ENCODE data around the gene TMED9. TPM values are rescaled to one million over a fixed set of nuclear protein-coding genes. Genes with fewer than 3 reads are reported as not detected.

TMED9 gene
- total and polyA plus RNA-seq, 9 of the 15 experiments (the other 6 are each of a cell fraction or from before 2014, with no cell fraction given), result 43.7 to 301 (median 90.0) TPM

DNA sequence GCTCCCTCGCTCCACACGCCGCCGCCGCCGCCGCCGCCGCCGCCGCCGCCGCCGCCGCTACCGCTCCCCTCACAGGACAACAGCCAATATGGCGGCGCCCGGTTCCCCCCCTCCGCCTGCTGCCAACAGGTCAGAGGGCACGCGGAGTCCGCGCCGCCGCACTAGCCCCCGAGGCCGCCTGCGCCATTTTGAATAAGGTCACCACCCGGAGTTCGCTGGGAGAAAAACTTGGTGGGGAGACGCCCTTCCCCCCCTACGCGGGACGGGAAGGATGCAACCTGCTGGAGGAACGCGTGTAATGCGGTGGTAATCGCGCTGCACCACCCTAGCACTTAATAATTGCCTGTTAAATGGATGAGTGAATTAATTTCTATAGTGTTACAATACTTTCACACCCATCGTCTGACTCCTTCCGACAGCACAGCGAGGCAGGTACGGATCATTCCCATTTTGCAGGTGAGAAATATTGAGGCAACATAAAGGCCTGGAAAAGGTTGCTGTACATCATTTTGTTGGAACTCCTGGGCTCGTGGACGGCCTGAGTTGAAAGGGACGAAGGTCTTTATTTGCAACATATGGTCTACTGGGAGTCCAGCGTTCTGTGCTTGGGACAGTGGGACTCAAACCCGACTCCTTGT lies 37.4 kb upstream of the TMED9 start, which contains the start of gene FAM193B (continued):
- peak; percentile 99 for TF ChIP-seq NR2C2 (CRISPR knock-in tag; IDR thresholded peaks at IDR 0.05)
- peak; percentile 100 for TF ChIP-seq NR2C2 (tag; IDR thresholded peaks at IDR 0.05)
- TF ChIP-seq, protein P1, sequence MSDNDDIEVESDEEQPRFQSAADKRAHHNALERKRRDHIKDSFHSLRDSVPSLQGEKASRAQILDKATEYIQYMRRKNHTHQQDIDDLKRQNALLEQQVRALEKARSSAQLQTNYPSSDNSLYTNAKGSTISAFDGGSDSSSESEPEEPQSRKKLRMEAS (CRISPR knock-in tag; IDR thresholded peaks at IDR 0.05), result peak; percentile 78
- TF ChIP-seq, protein P2, sequence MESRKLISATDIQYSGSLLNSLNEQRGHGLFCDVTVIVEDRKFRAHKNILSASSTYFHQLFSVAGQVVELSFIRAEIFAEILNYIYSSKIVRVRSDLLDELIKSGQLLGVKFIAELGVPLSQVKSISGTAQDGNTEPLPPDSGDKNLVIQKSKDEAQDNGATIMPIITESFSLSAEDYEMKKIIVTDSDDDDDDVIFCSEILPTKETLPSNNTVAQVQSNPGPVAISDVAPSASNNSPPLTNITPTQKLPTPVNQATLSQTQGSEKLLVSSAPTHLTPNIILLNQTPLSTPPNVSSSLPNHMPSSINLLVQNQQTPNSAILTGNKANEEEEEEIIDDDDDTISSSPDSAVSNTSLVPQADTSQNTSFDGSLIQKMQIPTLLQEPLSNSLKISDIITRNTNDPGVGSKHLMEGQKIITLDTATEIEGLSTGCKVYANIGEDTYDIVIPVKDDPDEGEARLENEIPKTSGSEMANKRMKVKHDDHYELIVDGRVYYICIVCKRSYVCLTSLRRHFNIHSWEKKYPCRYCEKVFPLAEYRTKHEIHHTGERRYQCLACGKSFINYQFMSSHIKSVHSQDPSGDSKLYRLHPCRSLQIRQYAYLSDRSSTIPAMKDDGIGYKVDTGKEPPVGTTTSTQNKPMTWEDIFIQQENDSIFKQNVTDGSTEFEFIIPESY (CRISPR knock-in tag; IDR thresholded peaks at IDR 0.05), result peak; percentile 43; the same call in 1 of the 2 replicates
- TF ChIP-seq L3MBTL2 (IDR thresholded peaks at IDR 0.05), result peak; percentile 76; the same call in 1 of the 2 replicates
- 0 out of 2 replicates have a peak, but pooled peaks have one; percentile 52 for TF ChIP-seq DPF2 (IDR thresholded peaks at IDR 0.05)
- TF ChIP-seq, protein P3, sequence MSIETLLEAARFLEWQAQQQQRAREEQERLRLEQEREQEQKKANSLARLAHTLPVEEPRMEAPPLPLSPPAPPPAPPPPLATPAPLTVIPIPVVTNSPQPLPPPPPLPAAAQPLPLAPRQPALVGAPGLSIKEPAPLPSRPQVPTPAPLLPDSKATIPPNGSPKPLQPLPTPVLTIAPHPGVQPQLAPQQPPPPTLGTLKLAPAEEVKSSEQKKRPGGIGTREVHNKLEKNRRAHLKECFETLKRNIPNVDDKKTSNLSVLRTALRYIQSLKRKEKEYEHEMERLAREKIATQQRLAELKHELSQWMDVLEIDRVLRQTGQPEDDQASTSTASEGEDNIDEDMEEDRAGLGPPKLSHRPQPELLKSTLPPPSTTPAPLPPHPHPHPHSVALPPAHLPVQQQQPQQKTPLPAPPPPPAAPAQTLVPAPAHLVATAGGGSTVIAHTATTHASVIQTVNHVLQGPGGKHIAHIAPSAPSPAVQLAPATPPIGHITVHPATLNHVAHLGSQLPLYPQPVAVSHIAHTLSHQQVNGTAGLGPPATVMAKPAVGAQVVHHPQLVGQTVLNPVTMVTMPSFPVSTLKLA (conservative IDR thresholded peaks at IDR 0.05), result peak; percentile 58 to 73; a peak in 3 of 4 replicates
- TF ChIP-seq, protein P4, sequence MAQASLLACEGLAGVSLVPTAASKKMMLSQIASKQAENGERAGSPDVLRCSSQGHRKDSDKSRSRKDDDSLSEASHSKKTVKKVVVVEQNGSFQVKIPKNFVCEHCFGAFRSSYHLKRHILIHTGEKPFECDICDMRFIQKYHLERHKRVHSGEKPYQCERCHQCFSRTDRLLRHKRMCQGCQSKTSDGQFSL (CRISPR knock-in tag; IDR thresholded peaks at IDR 0.05), result peak; percentile 97
- TF ChIP-seq, protein P4 (tag; IDR thresholded peaks at IDR 0.05), result peak in 1 of 2 experiments; percentile 95; a peak in 2 of 4 replicates
- 0 out of 2 replicates have a peak, but pooled peaks have one; percentile 73 for TF ChIP-seq ZNF695 (CRISPR knock-in tag; IDR thresholded peaks at IDR 0.05)
- TF ChIP-seq HDAC3 (IDR thresholded peaks at IDR 0.05; ENCODE audit: borderline replicate concordance, partially characterized antibody), result no peak
- TF ChIP-seq HNRNPLL (IDR thresholded peaks at IDR 0.05; ENCODE audit: low read depth, low read length, poor library complexity, severe bottlenecking), result no peak
- TF ChIP-seq POLR2AphosphoS5 (IDR thresholded peaks at IDR 0.05; ENCODE audit: control insufficient read depth, insufficient read depth, low read depth, low read length), result 0 out of 2 replicates have a peak, but pooled peaks have one; percentile 18
- 0 out of 2 replicates have a peak, but pooled peaks have one; percentile 39 for TF ChIP-seq ZNF75A (CRISPR knock-in tag; IDR thresholded peaks at IDR 0.05)
- peak; percentile 62 for TF ChIP-seq MTA2 (IDR thresholded peaks at IDR 0.05; ENCODE audit: low read depth)
- TF ChIP-seq ZKSCAN1 (IDR thresholded peaks at IDR 0.05; ENCODE audit: low read depth, low read length), result no peak
- TF ChIP-seq CREBBP (IDR thresholded peaks at IDR 0.05; ENCODE audit: low read depth, low read length), result no peak
- TF ChIP-seq, protein P5, sequence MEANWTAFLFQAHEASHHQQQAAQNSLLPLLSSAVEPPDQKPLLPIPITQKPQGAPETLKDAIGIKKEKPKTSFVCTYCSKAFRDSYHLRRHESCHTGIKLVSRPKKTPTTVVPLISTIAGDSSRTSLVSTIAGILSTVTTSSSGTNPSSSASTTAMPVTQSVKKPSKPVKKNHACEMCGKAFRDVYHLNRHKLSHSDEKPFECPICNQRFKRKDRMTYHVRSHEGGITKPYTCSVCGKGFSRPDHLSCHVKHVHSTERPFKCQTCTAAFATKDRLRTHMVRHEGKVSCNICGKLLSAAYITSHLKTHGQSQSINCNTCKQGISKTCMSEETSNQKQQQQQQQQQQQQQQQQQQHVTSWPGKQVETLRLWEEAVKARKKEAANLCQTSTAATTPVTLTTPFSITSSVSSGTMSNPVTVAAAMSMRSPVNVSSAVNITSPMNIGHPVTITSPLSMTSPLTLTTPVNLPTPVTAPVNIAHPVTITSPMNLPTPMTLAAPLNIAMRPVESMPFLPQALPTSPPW (CRISPR knock-in tag; IDR thresholded peaks at IDR 0.05), result peak; percentile 99
- peak; percentile 76 for TF ChIP-seq RBFOX2 (IDR thresholded peaks at IDR 0.05; ENCODE audit: low read depth, low read length)

Measured in K562 (cell line).